ENCODE measurements around the gene SAG. TPM values are rescaled to one million over a fixed set of nuclear protein-coding genes. Genes with fewer than 3 reads are reported as not detected.

The SAG gene
- total RNA-seq, 1 donor from 2014 or later: not detected

DNA sequence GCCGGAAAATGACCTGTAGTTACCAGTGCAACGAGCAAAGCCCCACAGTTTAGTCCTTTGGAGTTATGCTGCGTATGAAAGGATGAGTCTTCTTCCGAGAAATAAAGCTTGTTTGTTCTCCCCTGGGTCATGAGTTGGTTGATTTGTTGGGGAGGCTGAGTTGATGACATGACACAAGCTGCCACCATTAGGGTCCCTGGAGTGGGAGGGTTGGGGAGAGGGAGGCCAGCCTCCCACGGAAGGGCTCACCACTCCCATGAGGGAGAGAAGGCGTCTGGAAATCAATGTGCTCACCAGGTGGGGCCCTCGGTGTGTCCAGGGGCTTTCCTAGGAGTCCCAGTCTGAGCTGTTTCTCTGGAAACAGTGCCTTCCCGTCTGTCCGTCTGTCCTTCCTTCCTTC lies 39.3 kb downstream of the SAG start:
- Mint-ChIP-seq H3K27ac (no peak overlapping the region), H3K4me3 (ENCODE audit: low read depth) (no peak overlapping the region), H3K27me3 (peaks cover 4% of the 10 kb centered on the region), H3K9me3 (ENCODE audit: low read depth) (no peaks in the 10 kb centered on the region), H3K36me3 (ENCODE audit: insufficient read depth) (no peaks in the 10 kb centered on the region), H3K4me1 (ENCODE audit: low read depth) (peaks cover 1% of the 10 kb centered on the region)
- no peak for DNase-seq (ENCODE audit: low spot score, unreplicated experiment)
- TF ChIP-seq, protein P1, sequence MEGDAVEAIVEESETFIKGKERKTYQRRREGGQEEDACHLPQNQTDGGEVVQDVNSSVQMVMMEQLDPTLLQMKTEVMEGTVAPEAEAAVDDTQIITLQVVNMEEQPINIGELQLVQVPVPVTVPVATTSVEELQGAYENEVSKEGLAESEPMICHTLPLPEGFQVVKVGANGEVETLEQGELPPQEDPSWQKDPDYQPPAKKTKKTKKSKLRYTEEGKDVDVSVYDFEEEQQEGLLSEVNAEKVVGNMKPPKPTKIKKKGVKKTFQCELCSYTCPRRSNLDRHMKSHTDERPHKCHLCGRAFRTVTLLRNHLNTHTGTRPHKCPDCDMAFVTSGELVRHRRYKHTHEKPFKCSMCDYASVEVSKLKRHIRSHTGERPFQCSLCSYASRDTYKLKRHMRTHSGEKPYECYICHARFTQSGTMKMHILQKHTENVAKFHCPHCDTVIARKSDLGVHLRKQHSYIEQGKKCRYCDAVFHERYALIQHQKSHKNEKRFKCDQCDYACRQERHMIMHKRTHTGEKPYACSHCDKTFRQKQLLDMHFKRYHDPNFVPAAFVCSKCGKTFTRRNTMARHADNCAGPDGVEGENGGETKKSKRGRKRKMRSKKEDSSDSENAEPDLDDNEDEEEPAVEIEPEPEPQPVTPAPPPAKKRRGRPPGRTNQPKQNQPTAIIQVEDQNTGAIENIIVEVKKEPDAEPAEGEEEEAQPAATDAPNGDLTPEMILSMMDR (IDR thresholded peaks at IDR 0.05; ENCODE audit: unreplicated experiment): no peak

- Mint-ChIP-seq H3K4me3 (ENCODE audit: low read depth) (no peak overlapping the region), H3K27ac (no peak overlapping the region), H3K27me3 (peaks cover 4% of the 10 kb centered on the region), H3K4me1 (ENCODE audit: low read depth) (peaks cover 8% of the 10 kb centered on the region), H3K9me3 (ENCODE audit: low read depth) (no peaks in the 10 kb centered on the region), H3K36me3 (ENCODE audit: insufficient read depth) (no peaks in the 10 kb centered on the region)
- TF ChIP-seq, protein P1 (IDR thresholded peaks at IDR 0.05; ENCODE audit: unreplicated experiment): no peak
- no peak for DNase-seq (ENCODE audit: low spot score, unreplicated experiment)
Observed at GRCh38 chr2:233349005-233349998, 41.7 kb downstream of the SAG start.

DNA sequence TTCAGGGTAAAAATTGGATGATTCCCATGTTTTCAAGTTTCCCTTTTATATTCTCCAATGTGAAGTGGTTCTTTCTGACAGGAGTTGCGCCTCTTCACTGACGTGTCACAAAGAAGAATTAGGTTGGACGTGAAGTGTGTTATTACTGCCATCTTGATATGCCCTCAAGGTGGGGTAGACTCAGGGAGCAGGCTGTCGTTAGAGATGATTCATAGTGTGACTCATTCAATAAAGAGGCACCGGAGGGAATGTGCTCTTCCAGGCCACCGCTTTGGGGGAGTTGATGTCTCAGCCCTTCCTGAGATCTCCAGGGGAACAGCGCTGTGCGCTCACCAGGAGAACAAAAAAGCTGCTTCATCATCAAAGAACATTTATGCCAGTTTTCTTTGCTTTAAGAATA lies 43.1 kb downstream of the SAG start:
- TF ChIP-seq, protein P1 (IDR thresholded peaks at IDR 0.05; ENCODE audit: unreplicated experiment): no peak
- H3K27me3 Mint-ChIP-seq: peaks cover 10% of the 10 kb centered on the region
- H3K36me3 Mint-ChIP-seq (ENCODE audit: insufficient read depth): no peaks in the 10 kb centered on the region
- DNase-seq (ENCODE audit: low spot score, unreplicated experiment): no peak
- no peaks in the 10 kb centered on the region for H3K9me3 Mint-ChIP-seq (ENCODE audit: low read depth)
- H3K4me1 Mint-ChIP-seq (ENCODE audit: low read depth): peaks cover 14% of the 10 kb centered on the region
- no peak overlapping the region for H3K27ac Mint-ChIP-seq
- H3K4me3 Mint-ChIP-seq (ENCODE audit: low read depth): no peak overlapping the region

GRCh38 chr2:233351423-233351822 lies 43.8 kb downstream of the SAG start:
- DNase-seq (ENCODE audit: low spot score, unreplicated experiment): no peak
- H3K4me3 Mint-ChIP-seq (ENCODE audit: low read depth): no peak overlapping the region
- H3K27ac Mint-ChIP-seq: no peak overlapping the region
- H3K9me3 Mint-ChIP-seq (ENCODE audit: low read depth): no peaks in the 10 kb centered on the region
- H3K36me3 Mint-ChIP-seq (ENCODE audit: insufficient read depth): no peaks in the 10 kb centered on the region
- peaks cover 20% of the 10 kb centered on the region for H3K4me1 Mint-ChIP-seq (ENCODE audit: low read depth)
- TF ChIP-seq, protein P1 (IDR thresholded peaks at IDR 0.05; ENCODE audit: unreplicated experiment): no peak
- peaks cover 16% of the 10 kb centered on the region for H3K27me3 Mint-ChIP-seq

GRCh38 chr2:233352141-233352842 lies 44.7 kb downstream of the SAG start:
- Mint-ChIP-seq H3K27me3 (peaks cover 16% of the 10 kb centered on the region), H3K36me3 (ENCODE audit: insufficient read depth) (peaks cover 2% of the 10 kb centered on the region), H3K27ac (no peak overlapping the region), H3K4me1 (ENCODE audit: low read depth) (peaks cover 28% of the 10 kb centered on the region), H3K4me3 (ENCODE audit: low read depth) (no peak overlapping the region), H3K9me3 (ENCODE audit: low read depth) (no peaks in the 10 kb centered on the region)
- no peak for DNase-seq (ENCODE audit: low spot score, unreplicated experiment)
- TF ChIP-seq, protein P1 (IDR thresholded peaks at IDR 0.05; ENCODE audit: unreplicated experiment): no peak

Measured in progenitor cell of endocrine pancreas (in vitro differentiated cells).